HG02943 (cell line): ENCODE measurements around the gene RAE1.

ENCODE experiments used
- ATAC-seq: cut with Tn5 transposase; IDR thresholded peaks from one replicate; pipeline ENCODE4 v1.9.1; 2021; ENCODE audit warnings: mild to moderate bottlenecking, low read depth, moderate library complexity; ENCODE audit not compliant: unreplicated experiment

The RAE1 gene

DNA sequence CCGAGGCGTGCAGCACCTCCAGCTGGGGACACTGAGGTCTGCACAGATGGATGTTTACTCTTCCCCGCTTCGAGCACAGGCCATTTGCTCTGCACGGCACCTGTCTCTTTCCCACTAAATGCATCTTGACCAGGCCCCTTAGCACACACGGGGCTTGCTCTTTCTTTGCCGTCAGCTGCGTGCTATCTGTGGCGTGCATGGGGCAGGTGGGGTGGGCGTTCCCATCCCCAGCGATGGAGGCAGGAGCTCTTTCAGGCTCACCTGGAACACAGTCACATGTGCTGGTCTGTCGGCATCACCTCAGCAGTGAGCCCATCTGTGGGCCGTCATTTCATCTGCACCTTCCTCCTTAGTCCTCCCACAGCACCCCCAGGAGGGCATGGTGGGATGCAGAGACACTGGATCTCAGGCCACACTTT lies 75.2 kb downstream of the RAE1 start:
- no peak for ATAC-seq

DNA sequence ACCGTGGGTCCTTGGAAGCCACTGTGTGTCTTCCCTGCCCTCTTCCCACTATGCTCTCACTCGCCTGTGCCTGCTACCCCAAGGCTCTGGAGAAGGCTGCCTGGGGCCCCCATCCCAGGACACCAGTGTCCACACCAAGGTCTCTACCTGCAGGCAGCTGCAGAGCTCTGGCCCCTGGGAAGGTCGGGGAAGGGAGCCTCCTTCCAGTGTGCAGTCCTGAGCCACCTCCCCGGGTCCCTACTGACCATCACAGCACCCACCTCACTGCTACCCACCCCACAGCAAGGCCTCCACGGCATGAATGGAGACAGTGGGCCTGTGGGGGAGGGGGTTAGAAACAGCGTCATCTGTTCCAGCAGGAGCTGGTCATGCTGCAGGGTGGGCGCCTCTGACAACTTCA lies 75.8 kb downstream of the RAE1 start:
- no peak for ATAC-seq

DNA sequence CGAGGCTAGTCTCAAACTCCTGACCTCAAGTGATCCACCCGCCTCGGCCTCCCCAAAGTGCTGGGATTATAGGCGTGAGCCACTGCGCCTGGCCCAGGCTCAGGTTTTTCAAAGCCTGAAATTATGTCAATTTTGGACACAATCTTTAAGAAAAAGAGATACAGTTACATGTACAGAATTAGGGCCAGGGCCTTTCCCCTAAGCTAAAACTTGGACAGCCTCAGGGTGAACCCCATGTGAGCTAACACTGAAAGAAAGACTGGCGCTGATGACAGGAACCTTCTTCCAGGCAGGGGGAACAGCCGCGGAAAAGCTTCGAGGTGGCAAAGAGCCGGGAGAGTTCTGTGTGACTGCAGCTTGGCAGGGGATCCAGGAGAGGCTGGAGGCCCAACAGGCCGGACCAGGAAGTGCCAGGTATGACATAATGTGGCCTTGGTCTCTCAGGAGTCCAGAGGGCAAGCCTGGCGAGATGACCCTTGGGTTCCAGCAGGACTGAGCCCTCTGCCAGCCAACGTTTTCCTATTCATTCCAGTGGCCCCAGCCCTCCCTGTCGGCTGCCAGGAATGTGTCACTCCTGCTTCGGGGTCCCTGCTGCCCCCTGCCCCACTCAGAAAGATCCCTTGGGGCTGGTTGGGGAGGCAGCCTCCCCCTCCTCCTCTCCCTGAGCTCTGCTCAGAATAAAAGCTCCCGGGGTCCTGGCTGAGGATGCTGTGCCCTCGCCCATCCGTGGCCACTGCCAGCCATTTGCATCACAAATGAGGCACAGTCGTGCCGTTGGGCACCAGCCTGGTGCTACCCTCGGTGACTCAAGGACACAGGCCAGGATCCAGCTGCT lies 77.5 kb downstream of the RAE1 start:
- ATAC-seq: no peak
